HG02885 (cell line): ENCODE data around the gene HNRNPUL1.
"Not testable (repeated sequence)": the region's sequence is repeated elsewhere in the genome, so short reads cannot be mapped to it uniquely, and the experiment has no call there.

Experiments
- ATAC-seq: cut with Tn5 transposase; IDR thresholded peaks from one replicate; pipeline ENCODE4 v1.9.1; 2021; ENCODE audit warnings: mild to moderate bottlenecking; ENCODE audit not compliant: unreplicated experiment, poor library complexity

The HNRNPUL1 gene

DNA sequence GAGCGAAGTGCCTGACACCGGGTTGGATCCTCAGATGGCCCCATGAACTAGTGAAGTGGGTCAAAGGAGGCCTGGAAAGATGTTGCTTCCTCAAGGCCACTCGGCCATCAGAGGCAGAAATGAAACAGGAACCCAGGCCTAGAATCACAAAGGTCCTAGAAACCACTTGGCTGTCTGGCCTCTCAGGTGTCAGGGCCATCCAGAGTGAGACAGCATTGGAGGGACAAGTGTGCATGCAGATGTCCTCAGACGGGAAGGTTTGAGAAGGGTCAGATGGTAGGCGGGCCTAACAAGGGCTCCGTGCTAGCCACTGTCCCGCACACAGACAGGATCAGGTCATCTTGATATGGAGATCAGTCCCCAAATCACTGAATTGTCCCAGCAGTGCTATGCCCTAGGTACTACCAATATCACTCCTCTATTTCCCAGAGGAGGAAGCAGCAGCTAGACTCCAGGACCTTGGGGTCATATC lies 60.1 kb downstream of the HNRNPUL1 start:
- no peak for ATAC-seq

DNA sequence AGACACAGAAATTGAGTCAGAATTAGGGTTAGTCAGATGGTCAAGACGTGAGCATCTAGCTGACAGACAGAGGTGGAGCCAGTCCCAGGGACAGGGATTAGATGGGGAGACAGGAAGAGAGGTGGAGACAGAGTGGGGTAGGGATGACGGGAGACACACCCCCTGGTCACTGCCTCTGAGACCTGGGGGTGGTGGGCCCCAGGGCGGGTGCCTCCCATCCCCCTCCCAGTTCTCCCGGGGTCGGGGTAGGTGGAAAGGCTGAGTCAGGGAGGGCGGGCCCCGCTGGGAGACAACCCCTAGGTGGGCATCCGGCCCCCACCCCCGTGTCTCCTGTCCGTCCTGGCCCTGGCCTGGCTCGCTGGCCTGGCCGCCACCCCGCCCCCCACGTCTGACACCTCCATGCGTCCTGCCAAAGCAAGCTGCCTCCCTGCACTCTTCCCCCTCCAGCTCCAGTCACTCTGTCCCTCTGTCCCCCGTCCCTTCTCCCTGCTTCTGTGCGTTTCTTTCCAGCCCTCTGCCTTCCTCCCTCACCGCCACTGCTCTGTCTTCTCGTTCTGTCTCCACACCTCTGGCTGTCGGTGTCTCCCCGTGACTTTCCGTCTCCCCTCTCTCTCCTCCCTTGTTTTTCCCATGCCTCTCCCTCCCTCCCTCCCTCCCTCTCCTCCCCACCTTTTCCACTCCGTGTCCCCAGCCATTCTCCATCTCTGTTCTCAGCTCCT lies 60.9 kb downstream of the HNRNPUL1 start:
- ATAC-seq, result no peak

GRCh38 chr19:41325640-41325946 lies 61.4 kb downstream of the HNRNPUL1 start:
- no peak for ATAC-seq

- ATAC-seq, result no peak
Observed at GRCh38 chr19:41325947-41326706, 62.0 kb downstream of the HNRNPUL1 start.

GRCh38 chr19:41327076-41327575 lies 63.0 kb downstream of the HNRNPUL1 start:
- no peak for ATAC-seq

DNA sequence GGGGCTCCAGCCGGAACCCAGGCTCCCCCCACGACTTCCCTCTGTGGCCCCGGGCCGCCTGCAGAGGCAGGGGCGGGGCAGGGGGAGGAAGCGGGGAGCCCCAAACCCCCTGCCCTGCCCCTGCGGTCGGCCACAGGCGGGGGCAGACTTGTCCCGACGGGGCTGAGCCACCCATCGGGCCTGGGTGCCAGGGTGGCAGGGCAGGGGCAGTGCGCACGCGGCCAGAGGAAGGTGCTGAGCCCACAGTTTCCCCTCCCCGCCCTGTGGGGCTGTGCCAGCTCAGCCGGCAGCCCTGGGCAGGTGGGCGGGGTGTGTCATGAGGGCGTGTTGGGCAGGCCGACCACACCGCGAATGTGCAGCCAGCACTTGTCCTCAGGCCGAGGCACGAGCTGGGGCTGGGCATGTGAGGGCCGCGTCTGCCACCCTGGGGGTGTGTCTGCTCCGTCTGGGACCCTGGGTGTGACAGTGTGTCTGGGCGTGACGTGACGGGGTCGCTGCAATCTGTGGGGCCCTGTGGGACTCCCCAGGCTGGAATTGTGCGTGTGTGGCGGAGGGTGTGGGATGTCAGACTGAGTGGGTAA lies 63.5 kb downstream of the HNRNPUL1 start:
- peak; percentile 66 for ATAC-seq

GRCh38 chr19:41328157-41328841 lies 64.1 kb downstream of the HNRNPUL1 start:
- ATAC-seq, result peak; percentile 12

- ATAC-seq, result no peak
Observed at GRCh38 chr19:41328842-41329225, 64.7 kb downstream of the HNRNPUL1 start.

- ATAC-seq, result no peak
Observed at GRCh38 chr19:41330481-41330880, 66.3 kb downstream of the HNRNPUL1 start.

DNA sequence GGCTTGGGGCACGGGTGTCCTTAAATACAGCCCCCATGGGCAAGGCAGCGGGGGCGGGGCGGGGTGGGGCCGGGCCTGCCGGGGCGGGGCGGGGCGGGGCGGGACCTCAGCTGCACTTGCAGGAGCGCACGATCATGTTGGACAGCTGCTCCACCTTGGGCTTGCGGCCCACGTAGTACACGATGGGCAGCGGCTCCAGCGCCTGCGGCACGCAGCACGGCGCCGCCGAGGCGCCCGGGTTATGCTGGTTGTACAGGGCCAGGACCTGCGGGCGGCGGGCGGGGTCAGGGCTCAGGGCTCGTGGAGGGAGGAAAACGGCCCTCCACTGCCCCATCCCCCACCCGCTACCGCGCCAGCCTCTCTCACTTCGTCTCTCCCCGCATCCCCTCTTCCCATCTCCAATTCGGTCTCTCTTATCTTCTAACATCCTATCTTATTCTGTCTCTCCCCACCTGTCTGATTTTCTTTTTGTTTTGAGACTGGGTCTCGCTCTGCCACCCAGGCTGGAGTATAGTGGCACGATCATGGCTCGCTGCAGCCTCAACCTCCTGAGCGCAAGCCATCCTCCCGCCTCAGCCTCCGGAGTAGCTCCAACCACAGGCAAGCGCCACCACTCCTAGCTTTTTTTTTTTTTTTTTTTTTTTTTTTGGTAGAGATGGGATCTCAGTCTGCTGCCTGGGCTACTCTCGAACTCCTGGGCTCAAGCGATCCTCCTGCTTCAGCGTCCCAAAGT lies 66.9 kb downstream of the HNRNPUL1 start:
- no peak for ATAC-seq

DNA sequence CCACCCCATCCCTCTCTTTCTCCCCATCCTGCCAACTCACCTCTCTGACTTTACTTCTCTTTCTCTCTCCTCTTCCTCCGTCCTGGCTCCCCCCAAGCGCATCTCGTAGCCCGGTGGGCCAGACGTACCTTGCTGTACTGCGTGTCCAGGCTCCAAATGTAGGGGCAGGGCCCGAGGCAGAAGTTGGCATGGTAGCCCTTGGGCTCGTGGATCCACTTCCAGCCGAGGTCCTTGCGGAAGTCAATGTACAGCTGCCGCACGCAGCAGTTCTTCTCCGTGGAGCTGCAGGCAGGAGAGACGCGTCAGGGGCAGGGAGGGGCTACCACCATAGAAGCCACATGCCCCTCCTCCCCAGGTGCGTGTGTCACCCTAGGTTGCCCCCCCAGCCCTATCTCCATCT lies 67.8 kb downstream of the HNRNPUL1 start:
- no peak for ATAC-seq

DNA sequence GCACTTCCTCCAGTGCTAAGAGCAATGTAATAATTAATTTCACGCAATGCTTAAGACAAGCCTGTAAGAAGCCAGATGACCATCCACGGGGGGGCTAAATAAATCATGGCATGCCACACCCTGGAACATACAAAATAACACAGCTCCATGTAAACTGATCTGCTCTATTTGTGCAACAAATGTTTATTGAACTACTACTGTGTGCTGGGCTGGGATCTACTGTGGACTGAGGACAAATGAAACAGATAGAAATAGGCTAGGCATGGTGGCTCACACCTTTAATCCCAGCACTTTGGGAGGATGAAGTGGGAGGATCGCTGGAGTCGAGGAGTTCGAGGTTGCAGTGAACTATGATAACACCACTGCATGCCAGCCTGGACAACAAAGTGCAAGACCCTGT lies 68.3 kb downstream of the HNRNPUL1 start:
- no peak for ATAC-seq

DNA sequence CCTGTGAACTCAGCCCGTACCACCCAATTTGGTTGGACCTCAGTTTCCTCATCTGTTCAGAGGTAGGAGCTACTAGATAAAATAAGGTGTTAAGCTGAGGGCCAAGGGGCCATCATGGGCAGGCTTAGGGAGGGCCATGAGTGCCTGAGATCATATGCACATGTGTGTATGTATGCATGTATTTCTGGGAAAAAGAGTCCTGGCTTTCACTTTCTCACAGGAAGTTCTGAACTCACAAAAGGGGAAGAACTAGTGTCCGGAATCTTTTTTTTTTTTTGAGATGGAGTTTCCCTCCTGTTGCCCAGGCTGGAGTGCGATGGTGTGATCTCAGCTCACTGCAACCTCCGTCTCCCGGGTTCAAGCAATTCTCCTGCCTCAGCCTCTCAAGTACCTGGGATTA lies 70.6 kb downstream of the HNRNPUL1 start:
- no peak for ATAC-seq

GRCh38 chr19:41335467-41335866 lies 71.3 kb downstream of the HNRNPUL1 start:
- ATAC-seq, result no peak

GRCh38 chr19:41339936-41340335 lies 75.8 kb downstream of the HNRNPUL1 start:
- ATAC-seq, result no peak

- no peak for ATAC-seq
Observed at GRCh38 chr19:41341669-41342490, 77.7 kb downstream of the HNRNPUL1 start.

DNA sequence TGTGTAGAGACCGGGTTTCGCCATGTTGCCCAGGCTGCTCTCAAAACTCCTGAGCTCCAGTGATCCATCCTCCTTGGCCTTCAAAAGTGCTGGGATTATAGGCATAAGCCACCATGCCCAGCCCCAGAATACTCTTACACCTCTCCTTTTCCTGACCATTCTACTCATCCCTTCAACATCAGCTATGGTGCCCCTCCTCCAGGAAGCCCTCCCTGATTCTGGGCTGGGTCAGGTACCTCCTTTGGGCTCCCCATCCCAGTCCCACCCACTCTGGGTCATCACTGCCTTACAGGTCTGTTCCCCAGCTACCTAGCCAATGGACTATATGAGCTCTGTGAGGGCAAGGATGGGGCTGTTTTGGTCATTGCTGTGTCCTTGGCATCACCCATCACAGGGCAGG lies 80.0 kb downstream of the HNRNPUL1 start:
- no peak for ATAC-seq

GRCh38 chr19:41346916-41347315 lies 82.7 kb downstream of the HNRNPUL1 start:
- not testable (repeated sequence) for ATAC-seq

GRCh38 chr19:41350735-41351338 lies 86.7 kb downstream of the HNRNPUL1 start:
- peak; percentile 1 for ATAC-seq
